NCI-H1417 (cell line): Measurements from ENCODE around the gene PCSK5.
A peak's percentile ranks its signal among the peaks of the same experiment; 100 is the strongest.
"Not testable (repeated sequence)": the region's sequence is repeated elsewhere in the genome, so short reads cannot be mapped to it uniquely, and the experiment has no call there.

Experiments
- DNase-seq, 3 experiments: peaks; one replicate each; lab custom pipeline; 2025; lab: John Stamatoyannopoulos, UW

The PCSK5 gene

GRCh38 chr9:75889977-75890471 lies 449 bp upstream of the PCSK5 start:
- peak in 1 of 3 experiments; percentile 3 for DNase-seq

- DNase-seq = peak in 1 of 3 experiments; percentile 47
These were observed 836 bp downstream of the PCSK5 start for GRCh38 chr9:75891277-75891741.

GRCh38 chr9:75891771-75892215 lies 1.3 kb downstream of the PCSK5 start:
- no peak for DNase-seq

GRCh38 chr9:75892216-75892911 lies 1.9 kb downstream of the PCSK5 start:
- peak in 1 of 3 experiments; percentile 24 for DNase-seq

GRCh38 chr9:75893106-75893505 lies 2.6 kb downstream of the PCSK5 start:
- DNase-seq = no peak

- DNase-seq = no peak
These were observed 4.1 kb downstream of the PCSK5 start for GRCh38 chr9:75894566-75894965.

GRCh38 chr9:75895112-75895511 lies 4.6 kb downstream of the PCSK5 start:
- DNase-seq = no peak

- no peak for DNase-seq
These were observed 5.7 kb downstream of the PCSK5 start for GRCh38 chr9:75896193-75896592.

- not testable (repeated sequence) for DNase-seq
These were observed 10.5 kb downstream of the PCSK5 start for GRCh38 chr9:75900893-75901524.

- DNase-seq = no peak
These were observed 13.4 kb downstream of the PCSK5 start for GRCh38 chr9:75903785-75904360.

- no peak for DNase-seq
These were observed 13.9 kb downstream of the PCSK5 start for GRCh38 chr9:75904364-75904763.

- no peak for DNase-seq
These were observed 16.1 kb downstream of the PCSK5 start for GRCh38 chr9:75906531-75906930.

- DNase-seq = no peak
These were observed 16.9 kb downstream of the PCSK5 start for GRCh38 chr9:75907329-75907728.

GRCh38 chr9:75907923-75908322 lies 17.4 kb downstream of the PCSK5 start:
- DNase-seq = no peak

GRCh38 chr9:75909776-75910175 lies 19.3 kb downstream of the PCSK5 start:
- no peak for DNase-seq

- no peak for DNase-seq
These were observed 20.3 kb downstream of the PCSK5 start for GRCh38 chr9:75910731-75911130.

- no peak for DNase-seq
These were observed 20.9 kb downstream of the PCSK5 start for GRCh38 chr9:75911390-75911789.

GRCh38 chr9:75912951-75913350 lies 22.5 kb downstream of the PCSK5 start:
- DNase-seq = no peak

- DNase-seq = no peak
These were observed 23.5 kb downstream of the PCSK5 start for GRCh38 chr9:75914002-75914401.

GRCh38 chr9:75914883-75915452 lies 24.5 kb downstream of the PCSK5 start:
- DNase-seq = no peak

- no peak for DNase-seq
These were observed 27.7 kb downstream of the PCSK5 start for GRCh38 chr9:75918154-75918553.

- no peak for DNase-seq
These were observed 28.4 kb downstream of the PCSK5 start for GRCh38 chr9:75918909-75919308.
